ENCODE data around the gene PDZK1. TPM values are rescaled to one million over a fixed set of nuclear protein-coding genes. Genes with fewer than 3 reads are reported as not detected.

PDZK1 gene
- total RNA-seq, 3 donors from 2014 or later: 0.64 to 51.8 (median 25.2) TPM

DNA sequence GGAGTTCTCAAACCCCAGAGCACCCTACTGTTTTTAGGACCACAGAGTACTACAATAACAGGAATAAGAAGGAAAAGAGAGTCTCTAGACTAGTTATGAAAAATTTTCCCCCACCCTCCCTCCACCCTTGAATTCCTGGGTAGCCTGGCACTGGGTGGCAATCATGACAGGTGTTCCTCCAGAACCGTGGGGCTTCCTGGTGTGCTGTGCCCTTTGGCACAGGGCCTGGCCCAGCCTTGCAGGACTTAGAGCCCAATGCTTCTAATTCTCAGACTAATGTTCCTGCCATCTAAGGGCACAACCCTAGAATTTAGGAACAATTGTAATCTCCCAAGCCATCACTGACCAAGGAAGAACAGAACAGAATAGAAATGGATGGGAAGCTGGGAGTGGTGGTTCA is 10.7 kb upstream of the PDZK1 start:
- H3K27ac ChIP-seq: no peak overlapping the region
- DNase-seq (ENCODE audit: low spot score in 2 of 2): no peak
- TF ChIP-seq POLR2A (IDR thresholded peaks at IDR 0.05): no peak
- no peak for TF ChIP-seq POLR2AphosphoS5 (IDR thresholded peaks at IDR 0.05)
- no peaks in the 10 kb centered on the region for H3K36me3 ChIP-seq
- intact Hi-C loops (cut with DNase I; ENCODE audit: low total_unique reads): no loop called here
- H3K9me3 ChIP-seq: no peaks in the 10 kb centered on the region
- no peak overlapping the region for H3K4me3 ChIP-seq
- H3K4me1 ChIP-seq: no peaks in the 10 kb centered on the region
- H3K27me3 ChIP-seq: no peaks in the 10 kb centered on the region

DNA sequence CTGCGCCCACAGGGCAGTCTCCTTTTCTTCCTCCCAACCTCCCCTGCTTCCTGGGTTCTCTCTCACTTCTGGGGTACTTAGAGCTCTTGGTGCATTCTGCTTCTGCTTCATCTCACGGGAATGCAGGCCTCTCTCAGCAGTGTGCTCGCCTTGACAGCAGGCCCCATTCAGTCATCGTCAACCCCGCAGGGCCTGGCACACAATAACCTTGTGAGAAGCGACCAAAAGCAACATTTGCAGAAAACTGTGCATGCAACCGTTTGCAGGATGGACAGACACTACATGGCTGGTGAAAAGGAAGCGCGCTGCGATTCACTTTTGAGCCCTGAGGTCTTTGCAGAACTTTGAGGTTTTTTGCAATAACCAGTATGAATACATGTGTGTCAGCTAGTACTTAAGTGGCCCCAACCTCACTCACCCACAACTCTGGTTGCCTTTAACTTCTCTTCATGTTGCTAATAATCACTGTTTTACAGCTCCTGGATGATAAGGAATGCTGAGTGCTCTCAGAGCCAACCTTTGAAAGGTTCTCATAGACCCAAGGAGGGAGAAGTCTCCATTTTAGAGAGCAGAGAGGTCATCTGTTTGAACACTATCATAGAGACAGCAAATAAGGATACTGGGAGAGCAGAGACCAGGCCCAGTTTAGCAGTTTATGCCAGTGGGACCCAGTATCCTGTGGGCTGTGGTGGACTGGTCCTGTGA is 9.6 kb upstream of the PDZK1 start:
- Histone ChIP-seq H3K36me3 (no peaks in the 10 kb centered on the region), H3K4me3 (no peak overlapping the region), H3K27me3 (no peaks in the 10 kb centered on the region), H3K4me1 (no peaks in the 10 kb centered on the region), H3K27ac (no peak overlapping the region), H3K9me3 (no peaks in the 10 kb centered on the region)
- no peak for DNase-seq (ENCODE audit: low spot score in 2 of 2)
- TF ChIP-seq POLR2A (IDR thresholded peaks at IDR 0.05) (no peak), POLR2AphosphoS5 (IDR thresholded peaks at IDR 0.05) (no peak)
- TF ChIP-seq, protein P1, sequence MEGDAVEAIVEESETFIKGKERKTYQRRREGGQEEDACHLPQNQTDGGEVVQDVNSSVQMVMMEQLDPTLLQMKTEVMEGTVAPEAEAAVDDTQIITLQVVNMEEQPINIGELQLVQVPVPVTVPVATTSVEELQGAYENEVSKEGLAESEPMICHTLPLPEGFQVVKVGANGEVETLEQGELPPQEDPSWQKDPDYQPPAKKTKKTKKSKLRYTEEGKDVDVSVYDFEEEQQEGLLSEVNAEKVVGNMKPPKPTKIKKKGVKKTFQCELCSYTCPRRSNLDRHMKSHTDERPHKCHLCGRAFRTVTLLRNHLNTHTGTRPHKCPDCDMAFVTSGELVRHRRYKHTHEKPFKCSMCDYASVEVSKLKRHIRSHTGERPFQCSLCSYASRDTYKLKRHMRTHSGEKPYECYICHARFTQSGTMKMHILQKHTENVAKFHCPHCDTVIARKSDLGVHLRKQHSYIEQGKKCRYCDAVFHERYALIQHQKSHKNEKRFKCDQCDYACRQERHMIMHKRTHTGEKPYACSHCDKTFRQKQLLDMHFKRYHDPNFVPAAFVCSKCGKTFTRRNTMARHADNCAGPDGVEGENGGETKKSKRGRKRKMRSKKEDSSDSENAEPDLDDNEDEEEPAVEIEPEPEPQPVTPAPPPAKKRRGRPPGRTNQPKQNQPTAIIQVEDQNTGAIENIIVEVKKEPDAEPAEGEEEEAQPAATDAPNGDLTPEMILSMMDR (IDR thresholded peaks at IDR 0.05): no peak
- intact Hi-C loops (cut with DNase I; ENCODE audit: low total_unique reads): no loop called here

DNA sequence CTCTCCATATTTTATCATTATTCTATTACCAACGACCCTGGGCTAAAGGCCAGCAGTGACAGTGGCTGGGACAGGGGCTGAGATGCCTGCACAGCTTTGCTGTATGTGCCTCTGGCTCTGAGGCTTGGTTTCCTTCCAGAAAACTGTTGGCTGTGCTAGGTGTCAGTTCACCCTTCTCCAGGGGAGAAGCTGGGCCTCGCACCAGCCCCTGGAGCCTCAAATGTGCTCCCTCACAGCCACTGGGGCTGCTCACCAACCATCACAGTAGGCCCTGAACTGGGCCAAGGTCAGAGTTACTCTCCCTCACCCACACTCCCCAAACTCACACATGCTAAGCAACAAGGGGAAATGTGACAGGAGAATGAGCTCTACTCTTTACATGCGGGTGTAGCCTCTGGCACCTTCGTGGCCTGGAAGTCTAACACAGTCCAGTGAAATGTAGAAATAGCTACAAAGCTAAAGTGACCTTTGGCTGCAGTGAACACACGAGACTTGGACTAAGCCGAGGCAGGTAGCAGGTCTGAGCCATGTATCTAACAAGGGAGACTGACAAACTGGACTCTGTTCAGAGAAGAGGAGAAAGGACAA is 7.5 kb upstream of the PDZK1 start:
- intact Hi-C loops (cut with DNase I; ENCODE audit: low total_unique reads): no loop called here
- TF ChIP-seq, protein P1 (IDR thresholded peaks at IDR 0.05): no peak
- TF ChIP-seq POLR2AphosphoS5 (IDR thresholded peaks at IDR 0.05) (no peak), POLR2A (IDR thresholded peaks at IDR 0.05) (no peak)
- DNase-seq (ENCODE audit: low spot score in 2 of 2): no peak
- no peak overlapping the region for H3K4me3 ChIP-seq
- H3K9me3 ChIP-seq: no peaks in the 10 kb centered on the region
- H3K27ac ChIP-seq: peak overlapping the region in 1 of 2 donors; percentile 8
- H3K27me3 ChIP-seq: no peaks in the 10 kb centered on the region
- H3K4me1 ChIP-seq: no peaks in the 10 kb centered on the region
- H3K36me3 ChIP-seq: no peaks in the 10 kb centered on the region

DNA sequence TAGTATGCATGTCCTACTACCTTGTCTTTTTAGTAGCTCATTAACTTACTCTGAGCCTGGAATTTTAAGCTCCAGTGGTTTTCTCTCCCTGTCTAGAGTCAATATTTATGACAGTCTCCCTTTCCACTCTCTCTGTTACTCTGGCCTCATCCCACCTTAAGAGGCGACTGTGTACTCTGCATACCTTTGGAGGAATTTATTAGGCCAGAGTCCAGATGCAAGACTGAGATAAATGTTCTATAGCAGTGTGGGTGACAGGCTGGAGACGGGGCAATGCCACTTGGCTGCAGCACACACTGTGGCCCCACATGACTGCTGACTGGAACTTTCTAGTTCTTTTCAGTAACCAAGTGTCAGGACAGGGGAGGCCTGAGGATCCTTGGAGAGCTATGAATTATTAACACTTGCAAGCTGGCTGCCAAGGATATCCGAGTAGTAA is 4.1 kb upstream of the PDZK1 start:
- H3K27me3 ChIP-seq: no peaks in the 10 kb centered on the region
- intact Hi-C loops (cut with DNase I; ENCODE audit: low total_unique reads): no loop called here

DNA sequence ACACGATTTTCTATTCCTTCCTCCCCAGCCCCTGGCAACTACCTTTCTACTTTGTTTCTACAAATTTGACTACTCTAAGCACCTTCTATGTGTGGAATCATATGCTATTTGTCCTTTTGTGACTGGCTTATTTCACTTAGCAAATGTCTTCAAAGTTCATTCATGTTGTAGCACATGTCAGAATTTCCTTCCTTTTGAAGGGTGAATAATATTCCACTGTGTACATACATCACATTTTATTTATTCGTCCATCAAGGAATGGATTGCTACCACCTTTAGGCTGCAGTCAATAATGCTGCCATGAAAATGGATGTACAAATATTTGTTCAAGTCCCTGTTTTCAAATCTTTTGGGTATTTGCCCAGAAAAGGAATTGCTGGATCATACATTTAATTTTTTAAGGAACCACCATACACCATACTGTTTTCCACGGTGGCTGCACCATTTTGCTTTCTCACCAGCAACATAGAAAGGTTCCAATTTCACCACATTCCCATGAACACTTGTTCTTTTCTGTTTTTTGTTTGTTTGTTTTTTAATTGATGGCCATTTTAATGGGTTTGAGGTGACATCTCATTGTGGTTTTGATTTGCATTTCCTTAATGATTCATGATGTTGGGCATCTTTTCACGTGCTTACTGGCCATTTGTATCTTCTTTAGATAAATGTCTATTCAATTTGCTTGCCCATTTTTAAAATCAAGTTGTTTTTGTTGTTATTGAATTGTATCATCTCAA is 3.3 kb upstream of the PDZK1 start:
- intact Hi-C loops (cut with DNase I; ENCODE audit: low total_unique reads): no loop called here
- TF ChIP-seq, protein P1 (IDR thresholded peaks at IDR 0.05): no peak
- TF ChIP-seq POLR2A (IDR thresholded peaks at IDR 0.05): no peak
- TF ChIP-seq POLR2AphosphoS5 (IDR thresholded peaks at IDR 0.05): no peak
- Histone ChIP-seq H3K27ac (no peak overlapping the region), H3K9me3 (no peaks in the 10 kb centered on the region), H3K36me3 (no peaks in the 10 kb centered on the region), H3K4me1 (no peaks in the 10 kb centered on the region), H3K4me3 (no peak overlapping the region), H3K27me3 (no peaks in the 10 kb centered on the region)
- no peak for DNase-seq (ENCODE audit: low spot score in 2 of 2)

More for the DNA sequence above, 4.1 kb upstream of the PDZK1 start:
- Histone ChIP-seq H3K4me1 (no peaks in the 10 kb centered on the region), H3K27ac (no peak overlapping the region), H3K9me3 (no peaks in the 10 kb centered on the region), H3K4me3 (no peak overlapping the region), H3K36me3 (no peaks in the 10 kb centered on the region)
- no peak for TF ChIP-seq POLR2AphosphoS5 (IDR thresholded peaks at IDR 0.05)
- TF ChIP-seq POLR2A (IDR thresholded peaks at IDR 0.05): no peak
- TF ChIP-seq, protein P1 (IDR thresholded peaks at IDR 0.05): no peak
- no peak for DNase-seq (ENCODE audit: low spot score in 2 of 2)

Data from breast epithelium (tissue), 4 donors.